RPMI7951 (cell line): Measurements from ENCODE around the gene RAF1. TPM values are rescaled to one million over a fixed set of nuclear protein-coding genes. Genes with fewer than 3 reads are reported as not detected.
A peak's percentile ranks its signal among the peaks of the same experiment; 100 is the strongest.
"Not testable (repeated sequence)": the region's sequence is repeated elsewhere in the genome, so short reads cannot be mapped to it uniquely, and the experiment has no call there.

ENCODE experiments used
- DNase-seq: peaks from one replicate; pipeline ENCODE4 v3.0.0-alpha.2; 2012; ENCODE audit warnings: low read depth
- total RNA-seq: library from RNA; depleted of rRNA; stranded (reverse); fragments of >200 nt; shearing (Covaris generic); gene quantifications from 2 replicates; pipeline ENCODE4 v1.2.3, GENCODE V29; 2014; rRNA removed

RAF1 gene
- 84.6 and 127 TPM in 2 replicates for total RNA-seq

DNA sequence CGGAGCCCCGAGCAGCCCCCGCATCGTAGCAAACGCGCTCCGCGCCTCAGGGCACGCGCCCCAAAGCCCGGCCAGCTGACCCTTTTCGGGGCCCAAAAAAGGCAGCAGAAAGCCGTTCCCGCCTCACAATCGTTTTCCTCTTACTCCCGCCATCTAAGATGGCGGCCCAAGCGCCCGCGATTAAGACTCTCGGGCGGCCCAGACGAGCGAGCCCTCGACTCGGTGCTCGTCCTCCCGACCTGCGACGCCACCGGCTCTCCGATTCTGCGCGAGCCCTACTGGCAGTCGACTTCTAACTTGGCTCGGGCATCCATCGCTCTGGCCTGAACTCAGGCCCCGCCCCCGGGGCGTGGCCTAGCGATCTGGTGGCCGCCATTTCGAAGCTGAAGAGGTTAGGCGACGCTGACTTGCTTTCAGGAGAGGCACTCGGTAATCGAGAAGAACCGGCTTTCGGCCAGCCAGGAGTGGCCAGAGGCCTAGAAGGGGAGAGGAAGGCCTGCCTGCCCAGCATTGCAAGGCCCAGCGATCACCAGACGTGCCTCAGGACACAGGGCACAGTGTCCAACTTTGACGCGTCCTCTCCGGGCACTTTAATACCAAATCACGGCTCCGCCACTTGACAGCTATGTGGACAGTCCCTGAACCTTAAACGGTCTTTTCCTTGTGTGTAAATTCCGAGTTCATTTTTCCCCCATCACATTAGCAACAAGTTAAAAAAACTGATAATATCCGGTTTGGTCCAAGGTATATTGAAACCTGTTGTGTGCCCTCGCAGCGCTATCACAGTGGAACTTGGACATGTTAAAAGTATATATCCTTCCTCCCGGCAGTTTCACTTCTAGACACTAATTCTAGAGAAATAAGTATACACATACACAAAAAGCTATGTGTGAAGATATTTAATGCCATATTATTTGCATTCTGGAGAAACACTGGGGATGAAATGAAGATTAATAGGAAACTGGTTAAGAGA lies at the start of gene RAF1:
Gene RAF1 (minus strand): TSS at position 182 of the 973 bp plus-strand sequence. CDS start 45,396 bp downstream, outside the sequence.
- peak; percentile 97 for DNase-seq

GRCh38 chr3:12710062-12710461 lies 46.1 kb upstream of the RAF1 start:
- DNase-seq = no peak

DNA sequence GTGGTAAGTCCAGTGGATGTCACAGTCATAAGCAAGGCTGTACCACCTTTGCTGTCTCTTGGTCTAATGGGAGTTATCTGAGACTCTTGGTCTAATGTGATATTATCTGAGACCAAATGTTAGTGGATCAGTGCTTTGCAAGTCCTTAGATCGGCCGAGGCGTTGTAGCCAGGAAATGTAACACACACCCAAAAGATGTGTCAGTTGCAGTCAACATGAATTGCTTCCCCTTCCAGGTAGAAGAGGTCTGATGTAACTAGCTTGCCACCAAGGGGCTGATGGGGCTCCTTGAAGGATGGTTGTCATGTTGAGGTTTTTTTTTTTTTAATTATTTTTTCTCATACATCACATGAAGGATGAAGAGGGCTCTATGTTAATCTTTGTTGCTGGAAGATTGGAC lies 45.4 kb upstream of the RAF1 start:
- DNase-seq = no peak

GRCh38 chr3:12708584-12709192 lies 44.8 kb upstream of the RAF1 start:
- peak; percentile 96 for DNase-seq

DNA sequence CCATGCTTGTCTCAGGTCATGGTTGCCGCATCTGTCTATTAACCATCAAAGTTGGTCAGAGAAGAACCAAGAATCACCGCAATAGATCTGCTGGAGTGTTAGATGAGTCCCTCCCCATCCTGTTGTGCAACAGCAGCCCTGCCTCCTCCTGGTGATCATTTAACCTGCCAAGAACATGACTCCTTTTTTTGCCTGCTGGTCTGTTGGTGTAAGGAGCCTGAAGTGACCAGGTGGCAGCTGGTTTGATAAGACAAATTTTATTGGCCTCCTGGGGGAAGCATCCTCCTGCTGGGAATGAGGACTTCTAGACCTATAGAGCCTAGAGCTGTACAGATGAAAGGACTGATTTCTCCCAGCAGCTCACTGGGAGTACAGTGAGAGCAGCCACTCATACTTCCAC lies 43.5 kb upstream of the RAF1 start:
- DNase-seq = no peak

DNA sequence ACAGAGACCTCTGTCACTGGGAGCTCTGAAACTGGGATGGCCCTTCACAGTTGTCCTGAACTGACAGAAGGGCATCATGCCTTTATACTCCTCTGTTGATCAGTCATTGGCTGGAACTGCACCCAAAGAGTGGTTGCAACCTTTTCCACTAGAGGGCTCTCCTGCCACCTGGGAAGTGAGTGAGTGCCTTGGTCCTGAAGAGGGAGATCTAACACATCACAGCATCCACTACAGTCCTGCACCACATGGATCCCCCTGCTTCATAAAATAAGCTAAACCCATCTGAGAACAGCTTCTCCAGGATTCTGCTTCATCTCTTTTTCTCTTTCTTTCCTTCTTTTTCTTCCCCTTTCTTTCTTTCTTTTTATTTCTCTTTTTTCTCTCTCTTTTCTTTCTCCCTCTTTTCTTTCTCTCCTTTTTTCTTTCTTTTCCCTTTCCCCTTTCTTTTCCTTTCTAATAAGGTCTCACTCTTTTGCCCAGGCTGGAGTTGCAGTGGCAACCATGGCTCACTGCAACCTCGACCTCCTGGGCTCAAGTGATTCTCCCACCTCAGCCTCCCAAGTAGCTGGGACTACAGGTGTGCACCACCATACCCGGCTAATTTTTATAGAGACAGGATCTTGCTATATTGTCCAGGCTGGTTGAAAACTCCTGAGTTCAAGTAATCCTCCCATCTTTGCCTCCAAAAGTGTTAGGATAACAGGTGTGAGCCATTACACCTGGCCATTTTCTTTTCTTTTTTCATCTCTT lies 42.8 kb upstream of the RAF1 start:
- DNase-seq = peak; percentile 76

GRCh38 chr3:12705981-12706380 lies 42.1 kb upstream of the RAF1 start:
- DNase-seq = peak; percentile 88

DNA sequence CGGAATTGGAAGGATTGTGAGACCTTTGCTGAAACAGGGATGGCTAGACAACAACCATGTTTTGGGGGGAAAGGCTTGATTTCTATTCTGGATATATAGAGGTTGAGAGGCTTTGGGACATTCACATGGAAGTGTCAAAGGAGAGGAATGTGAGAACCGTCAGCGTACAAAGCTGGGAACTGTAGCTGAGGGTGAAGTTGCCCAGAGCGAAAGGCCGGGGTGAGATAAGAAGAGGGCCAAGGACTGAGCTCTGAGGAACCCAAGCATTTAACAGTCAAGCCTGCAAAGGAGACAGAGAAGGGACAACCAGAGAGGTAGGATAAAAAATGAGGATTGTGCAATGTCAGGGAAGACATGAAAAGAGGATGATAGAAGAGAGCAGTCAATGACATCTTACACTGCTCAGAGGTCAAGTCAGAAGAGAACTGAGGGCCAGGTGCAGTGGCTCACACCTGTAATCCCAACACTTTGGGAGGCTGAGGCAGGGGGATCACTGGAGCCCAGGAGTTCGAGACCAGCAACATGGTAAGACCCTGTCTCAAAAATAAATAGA lies 41.5 kb upstream of the RAF1 start:
- DNase-seq = no peak

GRCh38 chr3:12702501-12702900 lies 38.6 kb upstream of the RAF1 start:
- peak; percentile 35 for DNase-seq

- DNase-seq = not testable (repeated sequence)
Measured at GRCh38 chr3:12701601-12702000, 37.7 kb upstream of the RAF1 start.

GRCh38 chr3:12700800-12701199 lies 36.9 kb upstream of the RAF1 start:
- DNase-seq = no peak

GRCh38 chr3:12695916-12696315 lies 32.0 kb upstream of the RAF1 start:
- DNase-seq = no peak

- DNase-seq = no peak
Measured at GRCh38 chr3:12695112-12695511, 31.2 kb upstream of the RAF1 start.

GRCh38 chr3:12692444-12692843 lies 28.5 kb upstream of the RAF1 start:
- no peak for DNase-seq

- no peak for DNase-seq
Measured at GRCh38 chr3:12689997-12690711, 26.2 kb upstream of the RAF1 start.

- no peak for DNase-seq
Measured at GRCh38 chr3:12687948-12688347, 24.0 kb upstream of the RAF1 start.

DNA sequence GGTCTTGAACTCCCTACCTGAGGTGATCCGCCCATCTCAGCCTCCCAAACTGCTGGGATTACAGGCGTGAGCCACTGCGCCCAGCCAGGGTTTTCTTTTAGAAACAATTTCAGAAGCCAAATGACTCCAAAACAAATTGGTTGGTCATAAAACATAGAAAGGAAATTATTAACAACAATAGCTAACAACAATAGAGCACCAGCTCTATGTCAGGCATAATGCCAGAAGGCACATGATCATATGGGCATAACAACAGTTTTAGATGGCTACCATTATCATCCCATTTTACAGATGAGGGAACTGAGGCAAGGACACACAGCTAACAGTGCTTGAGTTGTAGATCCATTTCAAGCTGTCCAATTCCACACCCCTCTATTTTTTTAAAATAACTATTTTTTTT lies 22.2 kb upstream of the RAF1 start:
- no peak for DNase-seq

- peak; percentile 77 for DNase-seq
Measured at GRCh38 chr3:12681943-12682390, 18.1 kb upstream of the RAF1 start.

DNA sequence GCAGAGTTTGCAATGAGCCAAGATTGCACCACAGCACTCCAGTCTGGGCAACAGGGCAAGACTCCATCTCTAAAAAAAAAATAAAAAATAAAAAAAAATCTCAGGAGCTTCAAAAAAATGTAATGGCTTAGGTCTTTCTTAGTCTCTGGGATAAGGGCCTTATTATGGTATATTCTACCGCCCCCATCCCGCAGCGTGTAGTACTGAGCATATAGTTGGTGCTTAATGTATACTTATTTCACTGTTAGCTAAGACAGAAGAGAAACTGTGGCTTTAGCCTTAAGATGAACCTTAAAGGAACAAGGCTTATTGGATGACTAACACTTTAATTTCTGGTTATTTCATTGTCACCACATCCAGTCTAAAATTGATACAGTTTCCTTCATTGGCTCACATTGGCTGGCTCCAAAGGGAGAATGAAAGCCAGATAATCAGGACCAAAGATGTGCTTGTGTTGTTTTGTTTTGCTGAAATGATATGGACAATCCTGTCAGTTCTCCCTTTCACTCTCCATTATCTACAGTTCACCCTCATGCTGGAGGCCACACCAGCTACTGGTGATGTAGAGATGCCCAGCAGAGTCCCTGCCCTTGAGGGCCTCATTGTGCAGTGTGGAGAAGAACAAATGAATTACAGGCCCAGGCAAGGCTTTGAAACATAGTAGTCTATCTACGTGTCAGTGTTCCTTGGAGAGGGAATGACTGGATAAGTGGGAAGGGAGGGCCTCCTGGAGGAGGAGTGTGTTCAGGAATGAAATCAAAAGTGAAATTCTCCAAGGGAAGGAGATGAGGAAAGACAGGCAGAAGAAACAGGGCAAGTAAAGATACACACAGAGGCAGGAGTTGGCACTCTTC lies 17.4 kb upstream of the RAF1 start:
- DNase-seq = no peak

DNA sequence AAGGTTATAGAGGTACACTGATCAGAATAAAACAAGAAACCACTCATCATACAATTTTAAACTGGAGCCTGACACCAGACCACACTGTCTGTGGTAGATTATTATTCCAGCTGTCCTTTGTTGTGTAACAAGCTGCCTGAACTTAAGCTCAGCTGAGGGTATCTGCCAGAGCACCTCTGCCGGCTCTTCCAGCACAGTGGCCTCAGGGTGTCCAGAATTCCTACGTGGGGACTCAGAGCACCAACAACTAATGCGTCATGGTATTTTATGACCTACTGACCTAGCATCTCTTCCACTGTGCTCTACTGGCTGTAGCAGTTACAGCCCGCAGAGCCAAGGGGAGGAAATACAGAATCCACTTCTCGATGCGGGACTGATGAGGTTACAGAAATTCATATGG lies 15.6 kb upstream of the RAF1 start:
- DNase-seq = peak; percentile 99
